Keratinocyte (primary cell): ENCODE measurements around the gene FAIM. TPM values are rescaled to one million over a fixed set of nuclear protein-coding genes. Genes with fewer than 3 reads are reported as not detected.
"Not testable (repeated sequence)": the region's sequence is repeated elsewhere in the genome, so short reads cannot be mapped to it uniquely, and the experiment has no call there.

Experiments
- DNase-seq: peaks from one replicate; pipeline ENCODE4 v3.0.0-alpha.2; 2011; ENCODE audit warnings: low read depth, missing footprints, low spot score
- FAIRE-seq: peaks from 2 replicates; lab custom pipeline; 2011; peaks lifted over from hg19 to GRCh38; lab: Jason Lieb, UNC
- H2AFZ ChIP-seq: 2 replicates; pipeline ENCODE4 v1.6.0; 2012; ENCODE audit warnings: low read length, control low read depth, inconsistent platforms; ENCODE audit not compliant: control insufficient read depth
- H3K27ac ChIP-seq: 2 replicates; pipeline ENCODE4 v1.5.1; 2011; ENCODE audit warnings: low read length; ENCODE audit not compliant: control insufficient read depth, insufficient read depth
- H3K27me3 ChIP-seq: 3 replicates; pipeline ENCODE4 v1.6.0; 2011; ENCODE audit warnings: low read length; ENCODE audit not compliant: control insufficient read depth, insufficient read depth; ENCODE audit errors: extremely low read depth
- H3K36me3 ChIP-seq, 2 experiments: 2 replicates in 1 of 2; 3 replicates in 1 of 2; pipeline ENCODE4 v1.5.1; 2011; ENCODE audit warnings: low read length in 2 of 2, mild to moderate bottlenecking in 1 of 2; ENCODE audit not compliant: control insufficient read depth in 2 of 2, insufficient read depth in 2 of 2; ENCODE audit errors: extremely low read depth in 1 of 2
- H3K4me1 ChIP-seq: 3 replicates; pipeline ENCODE4 v1.5.1; 2011; ENCODE audit warnings: low read length; ENCODE audit not compliant: control insufficient read depth, insufficient read depth; ENCODE audit errors: extremely low read depth
- H3K4me2 ChIP-seq: 3 replicates; pipeline ENCODE4 v1.6.0; 2011; ENCODE audit warnings: low read depth, low read length; ENCODE audit not compliant: control insufficient read depth, insufficient read depth; ENCODE audit errors: extremely low read depth
- H3K4me3 ChIP-seq, 3 experiments: fragments of 200-600 bp in 1 of 3; sonication (generic) in 1 of 3; 2 replicates in 2 of 3; 3 replicates in 1 of 3; pipeline ENCODE4 v1.5.1; 2011 to 2016; ENCODE audit warnings: low read length in 3 of 3, mild to moderate bottlenecking in 3 of 3, control low read depth in 2 of 3, inconsistent platforms in 1 of 3, low read depth in 1 of 3, mixed read lengths in 1 of 3, mixed run types in 1 of 3, moderate library complexity in 1 of 3; ENCODE audit not compliant: control insufficient read depth in 2 of 3, insufficient read depth in 2 of 3; ENCODE audit errors: extremely low read depth in 1 of 3
- H3K79me2 ChIP-seq: 2 replicates; pipeline ENCODE4 v1.6.0; 2012; ENCODE audit warnings: low read length; ENCODE audit not compliant: control insufficient read depth, insufficient read depth
- H3K9ac ChIP-seq: 3 replicates; pipeline ENCODE4 v1.6.0; 2011; ENCODE audit warnings: low read length; ENCODE audit not compliant: control insufficient read depth, insufficient read depth; ENCODE audit errors: extremely low read depth
- H3K9me1 ChIP-seq: 3 replicates; pipeline ENCODE4 v1.6.0; 2011; ENCODE audit warnings: low read length; ENCODE audit not compliant: control insufficient read depth, insufficient read depth; ENCODE audit errors: extremely low read depth
- H3K9me3 ChIP-seq: 2 replicates; pipeline ENCODE4 v1.5.1; 2012; ENCODE audit warnings: low read depth, low read length; ENCODE audit not compliant: control insufficient read depth
- H4K20me1 ChIP-seq: 3 replicates; pipeline ENCODE4 v1.6.0; 2011; ENCODE audit warnings: low read length; ENCODE audit not compliant: control insufficient read depth, insufficient read depth; ENCODE audit errors: extremely low read depth
- EZH2 ChIP-seq: IDR thresholded peaks from one replicate; pipeline ENCODE4 v1.6.1; 2012; ENCODE audit warnings: inconsistent platforms, mild to moderate bottlenecking, low read length, moderate library complexity
- dilution Hi-C: fragments of 300-500 bp; cut with MboI; formaldehyde crosslinking; loops from one replicate; pipeline ENCODE4 v1.7.0; 2020; ENCODE audit warnings: low sequenced_read_pairs; ENCODE audit not compliant: extremely low pct_ligation_motif_present
- polyA plus RNA-seq, 5 experiments: library from polyadenylated mRNA; depleted of rRNA in 3 of 5; stranded (reverse) in 3 of 5; stranded (forward) in 1 of 5; unstranded in 1 of 5; fragments of >200 nt; gene quantifications; 1 replicate in 1 of 5; 2 replicates in 3 of 5; 3 replicates in 1 of 5; pipeline versions ENCODE4 v1.2.1 to v1.2.3, GENCODE V29; 2011 to 2012; ENCODE audit warnings: missing spikeins in 2 of 5, low read depth in 1 of 5, low replicate concordance in 1 of 5
- TF ChIP-seq, protein P1 (sequence below), 3 experiments: IDR thresholded peaks in 1 of 3; conservative IDR thresholded peaks in 1 of 3; optimal IDR thresholded peaks in 1 of 3; 2 replicates in 2 of 3; 3 replicates in 1 of 3; pipeline versions ENCODE3 to v1.5.1; 2011; ENCODE audit warnings: low read length in 3 of 3, mild to moderate bottlenecking in 3 of 3, moderate library complexity in 2 of 3, control low read depth in 1 of 3, inconsistent platforms in 1 of 3; ENCODE audit not compliant: insufficient read depth in 2 of 3; ENCODE audit errors: extremely low read depth in 1 of 3

Gene FAIM
- polyA plus RNA-seq, 1 donor (not counting 4 experiments of a cell fraction or from before 2014, with no cell fraction given): 6.7 TPM

- no peak overlapping the region for H3K4me2 ChIP-seq
- dilution Hi-C loops: no loop called here
- no peaks in the 10 kb centered on the region for H3K36me3 ChIP-seq
- no peaks in the 10 kb centered on the region for H3K79me2 ChIP-seq
- H4K20me1 ChIP-seq: no peaks in the 10 kb centered on the region
- TF ChIP-seq, protein P1, sequence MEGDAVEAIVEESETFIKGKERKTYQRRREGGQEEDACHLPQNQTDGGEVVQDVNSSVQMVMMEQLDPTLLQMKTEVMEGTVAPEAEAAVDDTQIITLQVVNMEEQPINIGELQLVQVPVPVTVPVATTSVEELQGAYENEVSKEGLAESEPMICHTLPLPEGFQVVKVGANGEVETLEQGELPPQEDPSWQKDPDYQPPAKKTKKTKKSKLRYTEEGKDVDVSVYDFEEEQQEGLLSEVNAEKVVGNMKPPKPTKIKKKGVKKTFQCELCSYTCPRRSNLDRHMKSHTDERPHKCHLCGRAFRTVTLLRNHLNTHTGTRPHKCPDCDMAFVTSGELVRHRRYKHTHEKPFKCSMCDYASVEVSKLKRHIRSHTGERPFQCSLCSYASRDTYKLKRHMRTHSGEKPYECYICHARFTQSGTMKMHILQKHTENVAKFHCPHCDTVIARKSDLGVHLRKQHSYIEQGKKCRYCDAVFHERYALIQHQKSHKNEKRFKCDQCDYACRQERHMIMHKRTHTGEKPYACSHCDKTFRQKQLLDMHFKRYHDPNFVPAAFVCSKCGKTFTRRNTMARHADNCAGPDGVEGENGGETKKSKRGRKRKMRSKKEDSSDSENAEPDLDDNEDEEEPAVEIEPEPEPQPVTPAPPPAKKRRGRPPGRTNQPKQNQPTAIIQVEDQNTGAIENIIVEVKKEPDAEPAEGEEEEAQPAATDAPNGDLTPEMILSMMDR (optimal IDR thresholded peaks at IDR 0.05 in 1 of 3, IDR thresholded peaks at IDR 0.05 in 1 of 3, conservative IDR thresholded peaks at IDR 0.05 in 1 of 3; ENCODE audit: extremely low read depth in 1 of 3, insufficient read depth in 2 of 3, low read length in 3 of 3): no peak
- TF ChIP-seq EZH2: no peak
- no peaks in the 10 kb centered on the region for H3K9me1 ChIP-seq
- no peak overlapping the region for H3K27ac ChIP-seq
- no peaks in the 10 kb centered on the region for H3K9me3 ChIP-seq
- DNase-seq (no peak), FAIRE-seq (no peak)
- H2AFZ ChIP-seq: no peak overlapping the region
- no peaks in the 10 kb centered on the region for H3K27me3 ChIP-seq
- H3K4me1 ChIP-seq: no peaks in the 10 kb centered on the region
- no peak overlapping the region for H3K4me3 ChIP-seq
- H3K9ac ChIP-seq: no peak overlapping the region
These were observed 48.1 kb upstream of the FAIM start for GRCh38 chr3:138560501-138560900.

DNA sequence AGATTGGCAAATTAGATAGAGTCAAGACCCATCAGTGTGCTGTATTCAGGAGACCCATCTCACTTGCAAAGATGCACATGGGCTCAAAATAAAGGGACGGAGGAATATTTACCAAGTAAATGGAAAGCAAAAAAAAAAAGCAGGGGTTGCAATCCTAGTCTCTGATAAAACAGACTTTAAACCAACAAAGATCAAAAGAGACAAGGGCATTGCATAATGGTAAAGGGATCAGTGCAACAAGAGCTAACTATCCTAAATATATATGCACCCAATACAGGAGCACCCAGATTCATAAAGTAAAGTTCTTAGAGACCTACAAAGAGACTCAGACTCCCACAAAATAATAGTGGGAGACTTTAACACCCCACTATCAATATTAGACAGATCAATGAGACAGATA lies 45.7 kb upstream of the FAIM start:
- not testable (repeated sequence) for H3K36me3 ChIP-seq, H2AFZ ChIP-seq, FAIRE-seq

GRCh38 chr3:138566293-138566692 lies 42.3 kb upstream of the FAIM start:
- not testable (repeated sequence) for H3K9me3 ChIP-seq, H3K9me1 ChIP-seq, FAIRE-seq

More for the DNA sequence above, 45.7 kb upstream of the FAIM start:
- DNase-seq, dilution Hi-C loops, H3K9me1 ChIP-seq, H3K9ac ChIP-seq, H3K27ac ChIP-seq, H4K20me1 ChIP-seq, H3K4me1 ChIP-seq, H3K9me3 ChIP-seq, H3K79me2 ChIP-seq, H3K4me3 ChIP-seq, H3K4me2 ChIP-seq, H3K27me3 ChIP-seq: not testable (repeated sequence)

More at GRCh38 chr3:138566293-138566692, 42.3 kb upstream of the FAIM start:
- H3K9ac ChIP-seq, H3K79me2 ChIP-seq, H2AFZ ChIP-seq, H4K20me1 ChIP-seq, H3K36me3 ChIP-seq, H3K4me2 ChIP-seq, dilution Hi-C loops, H3K27me3 ChIP-seq, DNase-seq, H3K4me3 ChIP-seq, H3K27ac ChIP-seq, H3K4me1 ChIP-seq: not testable (repeated sequence)
